Measurements from ENCODE around the gene MEAK7. TPM values are rescaled to one million over a fixed set of nuclear protein-coding genes. Genes with fewer than 3 reads are reported as not detected.

The MEAK7 gene
- total RNA-seq, 1 donor from 2014 or later: 30.3 TPM

DNA sequence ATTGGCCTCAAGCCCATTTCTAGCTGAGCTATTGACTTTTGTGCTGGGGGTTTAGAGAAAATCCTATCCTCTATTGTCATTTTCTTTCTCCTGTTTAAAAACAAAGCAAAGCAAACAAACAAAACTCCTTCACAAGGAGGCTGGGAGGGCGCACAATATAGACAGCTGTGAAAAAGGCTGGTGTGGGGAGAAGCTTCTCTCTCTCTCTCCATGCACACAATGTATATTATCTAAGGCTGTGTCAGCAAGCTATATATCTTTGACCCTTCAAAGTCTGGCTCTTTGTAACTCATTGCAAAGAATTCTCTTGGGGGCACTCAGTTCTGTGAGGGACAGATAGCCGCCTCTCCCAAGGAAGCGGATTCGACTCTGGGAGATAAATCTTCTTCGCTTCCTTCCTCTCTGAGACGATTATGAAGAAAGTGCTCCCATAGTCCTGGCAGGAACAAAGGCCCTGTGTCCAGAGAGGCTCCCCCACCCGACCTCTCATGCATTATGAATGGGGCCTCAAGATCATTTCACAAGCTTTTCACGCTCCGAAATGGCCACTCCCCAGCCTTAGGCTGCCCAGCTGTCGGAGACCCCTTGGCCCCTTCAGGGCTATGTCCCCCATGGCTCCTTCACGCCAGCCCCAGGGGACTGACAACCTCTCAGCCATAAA, 33.2 kb upstream of the MEAK7 start:
- no peaks in the 10 kb centered on the region for H3K9me3 Mint-ChIP-seq
- no peak for TF ChIP-seq CTCF (conservative IDR thresholded peaks at IDR 0.05)
- peak overlapping the region; percentile 80 for H3K27ac Mint-ChIP-seq
- H3K4me1 Mint-ChIP-seq (ENCODE audit: unreplicated experiment): peaks cover 42% of the 10 kb centered on the region
- H3K4me3 Mint-ChIP-seq: peak overlapping the region; percentile 65
- peaks cover under 1% of the 10 kb centered on the region for H3K36me3 Mint-ChIP-seq
- no peaks in the 10 kb centered on the region for H3K27me3 Mint-ChIP-seq
- no peak for DNase-seq (ENCODE audit: extremely low spot score, unreplicated experiment)

DNA sequence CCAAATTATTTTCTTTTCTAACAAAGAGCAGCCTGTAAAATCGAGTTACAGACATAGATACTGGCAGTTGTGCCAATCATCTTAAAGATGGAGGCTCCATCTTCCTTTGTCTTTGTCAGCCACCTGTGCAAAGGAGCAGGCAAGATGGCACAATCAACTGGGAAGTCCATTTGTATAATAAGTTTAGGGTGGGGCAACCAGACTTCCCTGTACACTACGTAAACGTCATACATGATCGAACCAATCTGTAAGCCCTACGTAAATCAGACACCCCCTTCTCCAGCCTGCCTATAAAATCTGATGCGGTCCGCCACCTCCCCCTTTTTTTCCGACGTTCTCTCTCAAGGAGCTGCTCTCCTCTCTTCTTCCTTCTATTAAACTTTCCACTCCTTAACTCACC, 31.4 kb upstream of the MEAK7 start:
- no peak for DNase-seq (ENCODE audit: extremely low spot score, unreplicated experiment)
- Mint-ChIP-seq H3K36me3 (peaks cover 7% of the 10 kb centered on the region), H3K9me3 (no peaks in the 10 kb centered on the region), H3K27ac (peak overlapping the region; percentile 67), H3K27me3 (no peaks in the 10 kb centered on the region), H3K4me1 (ENCODE audit: unreplicated experiment) (peaks cover 46% of the 10 kb centered on the region), H3K4me3 (no peak overlapping the region)
- no peak for TF ChIP-seq CTCF (conservative IDR thresholded peaks at IDR 0.05)

DNA sequence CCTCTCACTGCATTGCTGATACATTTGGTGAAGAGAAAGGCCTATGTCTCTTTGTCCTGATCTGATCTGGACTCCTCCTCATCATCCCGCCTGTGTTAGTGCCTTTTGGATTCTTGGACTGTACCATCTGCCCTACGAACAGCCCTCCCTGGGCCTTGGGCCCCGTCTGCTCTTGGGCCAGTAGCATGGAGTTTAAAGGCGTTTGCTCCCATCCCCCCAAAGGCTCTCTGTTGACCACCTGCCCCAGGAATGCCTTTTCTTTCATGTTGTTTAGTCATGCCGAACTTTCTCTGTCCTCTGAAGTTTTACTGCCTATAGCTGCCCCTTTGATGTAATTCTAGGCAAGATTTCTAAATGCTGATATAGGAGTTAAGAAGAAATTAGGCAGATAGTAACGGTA, 30.9 kb upstream of the MEAK7 start:
- no peak for TF ChIP-seq CTCF (conservative IDR thresholded peaks at IDR 0.05)
- Mint-ChIP-seq H3K9me3 (no peaks in the 10 kb centered on the region), H3K4me1 (ENCODE audit: unreplicated experiment) (peaks cover 46% of the 10 kb centered on the region), H3K27me3 (no peaks in the 10 kb centered on the region), H3K27ac (peak overlapping the region; percentile 67), H3K36me3 (peaks cover 7% of the 10 kb centered on the region), H3K4me3 (no peak overlapping the region)
- no peak for DNase-seq (ENCODE audit: extremely low spot score, unreplicated experiment)

DNA sequence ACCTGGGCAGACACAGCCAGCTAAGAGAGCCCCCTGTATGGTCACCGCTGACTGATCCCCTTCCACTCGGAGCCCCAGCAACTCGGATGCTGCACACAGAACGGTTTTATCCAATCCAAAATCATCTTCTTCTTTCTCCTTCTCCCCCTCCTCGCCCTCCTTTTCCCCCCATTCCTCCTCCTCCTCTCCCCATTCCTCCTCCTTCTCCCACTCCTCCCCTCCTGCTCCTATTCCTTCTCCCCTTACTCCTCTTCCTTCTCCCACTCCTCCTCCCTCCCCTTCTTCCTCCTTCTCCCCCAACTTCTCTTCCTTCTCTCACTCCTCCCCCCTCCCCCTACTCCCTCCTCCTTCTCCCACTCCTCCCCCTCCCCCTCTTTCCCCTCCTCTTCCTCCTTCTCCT, 30.4 kb upstream of the MEAK7 start:
- no peak overlapping the region for H3K27ac Mint-ChIP-seq
- no peaks in the 10 kb centered on the region for H3K27me3 Mint-ChIP-seq
- TF ChIP-seq CTCF (conservative IDR thresholded peaks at IDR 0.05): no peak

DNA sequence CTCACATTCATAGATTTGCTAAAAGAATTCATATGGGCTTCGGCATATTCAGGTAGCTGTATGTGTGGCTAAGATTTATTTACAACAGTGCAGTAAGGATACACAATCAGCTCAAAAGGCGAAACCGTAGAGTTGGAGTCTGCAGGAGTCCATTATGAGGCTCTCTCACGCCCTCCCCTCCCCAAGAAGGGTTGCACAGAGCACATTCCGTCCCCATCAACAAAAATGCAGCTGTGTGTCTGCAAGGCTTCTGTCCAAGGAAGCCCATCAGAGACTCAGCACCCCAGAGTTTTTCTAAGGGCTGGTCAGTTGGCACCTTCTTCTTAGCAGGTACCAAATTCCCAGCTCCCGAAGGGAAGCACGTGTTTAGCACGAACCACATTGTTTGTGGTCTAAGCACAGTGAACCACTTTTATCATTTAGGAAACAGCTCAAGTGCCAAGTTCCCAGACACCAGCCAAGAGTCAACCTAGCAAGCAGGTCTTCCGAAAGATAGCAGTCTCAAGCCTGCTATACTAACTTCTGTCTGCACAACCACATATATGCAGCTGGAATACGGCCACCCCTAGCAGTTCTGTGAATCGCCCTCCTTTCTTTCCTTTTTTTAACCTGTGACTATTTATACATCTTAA, 28.5 kb upstream of the MEAK7 start:
- no peaks in the 10 kb centered on the region for H3K27me3 Mint-ChIP-seq

More for the DNA sequence above, 30.4 kb upstream of the MEAK7 start:
- Mint-ChIP-seq H3K4me1 (ENCODE audit: unreplicated experiment) (peaks cover 46% of the 10 kb centered on the region), H3K36me3 (peaks cover 7% of the 10 kb centered on the region), H3K9me3 (no peaks in the 10 kb centered on the region), H3K4me3 (no peak overlapping the region)
- no peak for DNase-seq (ENCODE audit: extremely low spot score, unreplicated experiment)

More for the DNA sequence above, 28.5 kb upstream of the MEAK7 start:
- peaks cover 10% of the 10 kb centered on the region for H3K36me3 Mint-ChIP-seq
- peak overlapping the region; percentile 82 for H3K27ac Mint-ChIP-seq
- peaks cover 41% of the 10 kb centered on the region for H3K4me1 Mint-ChIP-seq (ENCODE audit: unreplicated experiment)
- peak overlapping the region; percentile 51 for H3K4me3 Mint-ChIP-seq
- TF ChIP-seq CTCF (conservative IDR thresholded peaks at IDR 0.05): no peak
- no peak for DNase-seq (ENCODE audit: extremely low spot score, unreplicated experiment)
- H3K9me3 Mint-ChIP-seq: peaks cover 7% of the 10 kb centered on the region
